Stimulated activated memory B cell treated with anti-CD40 and anti-IgM and Interleukin-4, amounts not matched to agents 10 μg/mL and 1 μg/mL and 100 μg/mL, for 72 hours (primary cell): Measurements from ENCODE around the gene CFAP54.
"Not testable (repeated sequence)": the region's sequence is repeated elsewhere in the genome, so short reads cannot be mapped to it uniquely, and the experiment has no call there.

Experiments
- ATAC-seq: fragments of 150-1000 bp; cut with Tn5 transposase; 2 replicates; pipeline ENCODE4 v1.10.0; 2021
- H3K27ac Mint-ChIP-seq: one replicate; pipeline ENCODE4 v1.8.0; 2022; ENCODE audit warnings: mild to moderate bottlenecking, mixed read lengths
- H3K27me3 Mint-ChIP-seq: one replicate; pipeline ENCODE4 v1.8.0; 2022; ENCODE audit warnings: mixed read lengths
- H3K36me3 Mint-ChIP-seq: one replicate; pipeline ENCODE4 v1.8.0; 2022; ENCODE audit warnings: mixed read lengths
- H3K4me1 Mint-ChIP-seq: one replicate; pipeline ENCODE4 v1.8.0; 2022; ENCODE audit warnings: mixed read lengths
- H3K4me3 Mint-ChIP-seq: one replicate; pipeline ENCODE4 v1.8.0; 2022; ENCODE audit warnings: mild to moderate bottlenecking, moderate library complexity, mixed read lengths
- H3K9me3 Mint-ChIP-seq: one replicate; pipeline ENCODE4 v1.8.0; 2022; ENCODE audit warnings: mixed read lengths

Gene CFAP54, protein sequence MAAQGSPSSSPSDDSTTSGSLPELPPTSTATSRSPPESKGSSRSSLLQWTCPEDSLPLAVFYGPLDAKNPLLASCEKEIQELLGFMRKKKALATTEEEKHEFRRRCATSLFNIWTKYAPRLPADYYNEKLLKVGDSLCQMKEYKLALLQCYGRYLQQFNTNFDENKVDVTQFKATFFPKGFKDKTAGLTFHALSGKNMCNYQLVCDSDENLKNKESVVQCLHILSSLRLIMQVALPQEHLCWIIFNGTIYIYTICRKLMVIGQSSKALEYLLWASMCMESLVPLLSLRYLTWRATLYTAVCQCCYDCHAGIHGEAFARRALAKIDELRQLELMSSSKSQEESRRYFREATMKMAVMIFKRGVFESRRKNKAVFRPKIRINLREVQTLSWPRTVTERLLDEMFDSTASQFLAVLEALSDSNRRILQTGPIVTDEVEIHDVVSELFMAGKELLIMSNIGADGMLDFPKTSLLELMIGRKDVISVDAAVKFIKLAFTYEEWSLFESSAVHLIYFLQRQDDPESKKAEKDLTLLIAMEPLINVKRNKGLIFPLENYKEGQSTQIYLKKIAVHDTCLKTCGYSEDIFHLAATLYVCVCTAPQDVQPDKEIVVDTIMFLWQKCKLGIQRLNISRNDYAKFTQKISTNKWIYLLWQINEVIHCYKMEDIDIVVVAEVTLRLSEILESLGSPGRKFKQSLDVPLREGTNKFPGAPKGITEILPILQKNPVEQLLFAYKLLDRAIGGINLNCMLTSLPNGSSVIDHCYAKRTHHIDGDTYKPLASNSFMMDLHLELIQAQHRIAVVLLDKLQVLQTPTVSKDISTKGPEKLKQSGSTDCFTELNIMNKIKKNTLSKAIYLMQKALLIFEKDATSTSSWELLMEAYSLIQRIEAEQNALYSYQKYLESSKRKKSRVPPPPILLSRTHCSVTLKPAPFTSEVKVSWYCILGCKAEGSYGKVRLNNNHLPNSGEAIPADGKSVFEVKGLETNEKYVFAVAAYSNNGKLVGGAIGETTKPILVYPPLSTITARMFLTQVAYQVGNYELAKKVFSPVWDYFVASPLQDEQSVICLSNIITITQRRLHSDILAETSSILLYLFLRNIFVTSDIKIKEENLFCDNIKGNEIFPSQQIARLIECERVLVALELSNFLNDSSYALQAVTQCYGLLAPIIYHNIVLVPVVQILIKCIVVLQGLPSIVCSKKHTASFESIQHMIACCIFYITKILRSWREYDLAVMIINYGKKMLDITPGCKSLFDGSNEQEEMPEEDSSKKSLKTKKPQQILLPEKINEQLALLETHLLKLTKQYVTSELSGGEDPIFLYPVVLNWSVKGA (N-terminal part only)

DNA sequence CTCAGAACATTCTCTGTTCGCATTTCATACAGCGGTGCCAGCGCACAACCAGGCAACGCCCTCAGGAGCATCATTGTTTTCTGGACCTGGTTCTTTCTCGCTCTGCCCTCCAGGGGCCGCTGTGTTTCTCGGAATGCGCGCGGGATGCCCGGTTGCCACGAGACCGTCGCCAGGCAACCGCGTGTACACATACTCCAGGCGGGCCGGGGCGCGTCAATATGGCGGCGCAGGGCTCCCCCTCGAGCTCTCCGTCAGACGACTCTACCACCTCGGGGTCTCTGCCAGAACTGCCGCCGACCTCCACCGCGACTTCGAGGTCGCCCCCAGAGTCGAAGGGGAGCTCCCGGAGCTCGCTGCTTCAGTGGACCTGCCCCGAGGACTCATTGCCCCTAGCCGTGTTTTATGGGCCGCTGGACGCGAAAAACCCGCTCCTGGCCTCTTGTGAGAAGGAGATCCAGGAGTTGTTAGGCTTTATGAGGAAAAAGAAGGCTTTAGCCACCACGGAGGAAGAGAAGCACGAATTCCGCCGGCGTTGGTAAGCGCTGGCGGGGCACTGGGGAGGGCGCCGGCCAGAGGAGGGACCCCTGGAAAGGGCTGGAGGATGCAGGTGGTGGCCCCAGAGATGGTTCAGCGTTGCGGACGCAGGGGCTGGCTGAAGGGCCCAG, at the start of gene CFAP54:
TSS of gene CFAP54 (plus strand) at position 186 of the 665 bp plus-strand sequence. CDS start at position 219, 33 bp downstream.
- peak; percentile 94 for ATAC-seq
- H3K36me3 Mint-ChIP-seq, result no peaks in the 10 kb centered on the region
- H3K4me1 Mint-ChIP-seq, result peaks cover 25% of the 10 kb centered on the region
- peaks cover 7% of the 10 kb centered on the region for H3K27me3 Mint-ChIP-seq
- H3K4me3 Mint-ChIP-seq, result peak within 1 kb of the TSS; percentile 91
- peak within 1 kb of the TSS; percentile 85 for H3K27ac Mint-ChIP-seq
- no peaks in the 10 kb centered on the region for H3K9me3 Mint-ChIP-seq

DNA sequence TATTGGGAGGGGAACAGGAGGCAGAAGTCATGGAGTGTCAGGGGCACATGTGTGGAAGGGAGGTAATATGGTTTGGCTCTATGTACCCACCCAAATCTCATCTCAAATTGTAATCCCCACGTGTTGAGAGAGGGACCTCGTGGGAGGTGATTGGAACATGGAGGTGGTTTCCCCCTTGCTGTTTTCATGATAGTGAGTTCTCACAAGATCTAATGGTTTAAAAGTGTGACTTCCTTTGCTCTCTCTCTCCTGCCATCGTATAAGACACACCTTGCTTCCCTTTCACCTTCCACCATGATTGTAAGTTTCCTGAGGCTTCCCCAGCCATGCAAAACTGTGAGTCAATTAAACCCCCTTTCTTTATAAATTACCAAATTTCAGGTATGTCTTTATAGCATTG, 47.6 kb upstream of the CFAP54 start:
- H3K27ac Mint-ChIP-seq, result no peak overlapping the region
- H3K4me1 Mint-ChIP-seq, result peaks cover 21% of the 10 kb centered on the region
- H3K9me3 Mint-ChIP-seq, result no peaks in the 10 kb centered on the region
- H3K4me3 Mint-ChIP-seq, result no peak overlapping the region
- ATAC-seq, result no peak
- no peaks in the 10 kb centered on the region for H3K36me3 Mint-ChIP-seq
- no peaks in the 10 kb centered on the region for H3K27me3 Mint-ChIP-seq

DNA sequence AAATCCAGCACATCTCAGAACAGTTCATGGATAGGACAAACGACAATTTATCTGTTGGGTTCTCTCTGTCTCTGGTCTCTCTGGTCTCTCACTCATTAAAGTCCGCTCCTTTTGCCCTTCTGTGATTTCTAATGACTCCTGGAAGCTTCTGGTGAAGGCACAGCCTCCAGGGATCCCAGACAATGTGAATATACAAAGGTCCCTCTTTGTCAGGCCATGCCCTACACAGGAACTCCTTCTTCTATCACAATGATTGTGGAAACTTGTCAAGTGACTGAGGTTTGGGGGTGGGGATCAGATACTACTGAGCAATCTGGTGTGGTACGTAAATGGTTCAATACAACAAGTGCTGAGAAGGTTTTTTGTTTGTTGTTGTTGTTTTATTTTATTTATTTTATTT, 46.5 kb upstream of the CFAP54 start:
- no peaks in the 10 kb centered on the region for H3K27me3 Mint-ChIP-seq
- H3K4me3 Mint-ChIP-seq, result no peak overlapping the region
- H3K36me3 Mint-ChIP-seq, result no peaks in the 10 kb centered on the region
- H3K4me1 Mint-ChIP-seq, result peaks cover 21% of the 10 kb centered on the region
- H3K27ac Mint-ChIP-seq, result no peak overlapping the region
- H3K9me3 Mint-ChIP-seq, result no peaks in the 10 kb centered on the region
- no peak for ATAC-seq

DNA sequence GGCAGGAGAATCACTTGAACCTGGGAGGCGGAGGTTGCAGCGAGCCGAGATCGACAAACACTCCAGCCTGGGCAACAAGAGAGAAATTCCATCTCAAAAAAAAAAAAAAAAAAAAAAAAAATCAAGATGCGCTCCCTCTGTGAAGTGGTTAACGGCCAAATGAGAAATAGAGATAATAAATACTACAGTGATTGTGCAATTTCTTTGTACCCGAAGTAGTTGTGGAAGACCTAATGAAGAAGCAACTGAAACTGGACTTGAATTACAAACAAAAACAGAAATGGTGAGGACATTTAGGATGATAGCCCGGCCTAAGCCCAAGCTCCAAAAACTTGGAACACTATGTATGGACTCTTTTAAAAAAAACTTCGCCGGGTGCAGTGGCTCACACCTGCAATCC, 45.0 kb upstream of the CFAP54 start:
- Mint-ChIP-seq H3K4me1 (peaks cover 21% of the 10 kb centered on the region), H3K9me3 (no peaks in the 10 kb centered on the region), H3K27me3 (no peaks in the 10 kb centered on the region), H3K27ac (peak overlapping the region; percentile 78), H3K36me3 (no peaks in the 10 kb centered on the region), H3K4me3 (no peak overlapping the region)
- ATAC-seq, result no peak

DNA sequence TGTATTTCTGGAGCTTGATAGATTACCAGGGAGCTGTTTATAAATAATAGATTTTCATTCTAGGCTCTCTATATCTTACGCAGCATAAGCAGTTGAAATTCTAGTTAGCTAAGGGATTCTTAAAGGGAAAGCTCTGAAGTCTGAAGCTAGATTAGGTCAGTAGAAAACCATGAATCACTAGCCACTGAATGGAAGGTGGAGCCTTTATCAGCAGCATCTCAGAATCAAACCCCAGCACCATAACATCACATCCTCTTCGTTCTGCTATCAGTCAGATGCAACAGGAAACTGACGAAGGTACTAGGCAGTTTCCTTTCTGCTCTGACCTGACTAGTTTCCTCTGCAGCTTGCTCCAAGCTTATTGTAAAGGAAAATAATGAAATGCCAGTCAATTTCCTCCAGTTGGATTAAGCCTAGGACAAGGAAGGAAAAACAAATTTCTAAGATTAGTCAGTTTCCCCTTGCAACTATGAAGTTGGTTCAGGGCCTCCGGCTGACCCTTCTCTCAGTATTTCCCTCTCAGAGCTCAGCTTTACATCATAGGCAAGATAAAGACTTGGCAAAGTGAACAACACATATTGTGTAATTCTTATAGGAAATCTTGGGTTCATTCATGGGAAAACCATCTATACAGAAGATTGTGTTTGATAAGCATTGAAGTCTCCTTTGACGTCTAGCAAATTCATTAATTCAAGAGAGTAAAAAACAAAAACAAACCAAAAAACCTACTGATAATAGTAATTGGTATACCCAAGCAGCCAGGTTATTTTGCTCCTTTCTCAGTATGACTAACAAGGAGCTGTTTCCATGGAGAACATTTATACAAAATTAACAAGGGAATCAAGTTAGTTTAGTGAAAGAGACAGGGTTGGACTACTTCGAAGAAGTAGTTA, 43.4 kb upstream of the CFAP54 start:
- Mint-ChIP-seq H3K27me3 (no peaks in the 10 kb centered on the region), H3K36me3 (no peaks in the 10 kb centered on the region), H3K9me3 (no peaks in the 10 kb centered on the region), H3K4me1 (peaks cover 27% of the 10 kb centered on the region), H3K27ac (peak overlapping the region; percentile 78), H3K4me3 (no peak overlapping the region)
- peak; percentile 89 for ATAC-seq

DNA sequence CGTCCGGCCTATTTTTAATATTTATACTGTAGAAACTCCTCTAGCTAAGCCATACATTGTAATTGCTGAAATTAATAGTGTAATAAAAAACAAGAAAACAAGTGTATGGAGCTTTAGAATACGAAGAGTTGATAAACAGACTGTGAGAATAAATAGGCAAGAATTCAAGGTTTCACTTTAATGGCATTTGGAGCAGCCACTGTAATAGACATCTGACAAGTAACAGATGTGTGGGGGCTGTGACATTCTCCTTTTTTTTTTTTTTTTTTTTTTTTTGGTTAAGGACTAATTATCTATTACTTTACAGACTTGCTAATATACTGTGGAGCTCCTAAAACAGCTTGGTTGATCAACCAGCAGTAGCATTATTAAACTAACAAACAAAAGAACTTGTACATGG, 42.1 kb upstream of the CFAP54 start:
- no peak for ATAC-seq
- Mint-ChIP-seq H3K36me3 (no peaks in the 10 kb centered on the region), H3K9me3 (no peaks in the 10 kb centered on the region), H3K27me3 (no peaks in the 10 kb centered on the region), H3K4me3 (no peak overlapping the region), H3K4me1 (peaks cover 29% of the 10 kb centered on the region), H3K27ac (no peak overlapping the region)

DNA sequence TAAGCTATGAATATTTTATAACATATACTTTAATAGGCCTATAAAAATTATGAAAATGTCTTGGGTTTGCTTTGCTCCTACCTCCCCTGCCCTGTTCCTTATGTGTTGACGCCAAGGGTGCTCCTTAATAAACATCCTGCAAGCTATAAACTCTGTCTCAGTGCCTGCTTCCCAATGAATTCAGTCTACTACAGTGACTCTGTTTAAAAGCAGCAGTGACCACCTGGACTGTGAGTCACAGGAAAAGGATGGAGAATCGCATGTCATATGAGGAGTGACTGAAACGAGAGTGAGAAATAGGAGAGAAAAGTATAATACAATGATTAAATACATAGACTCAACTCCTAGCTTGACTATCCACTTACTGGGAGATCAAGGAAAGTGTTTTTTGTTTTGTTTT, 41.1 kb upstream of the CFAP54 start:
- Mint-ChIP-seq H3K9me3 (no peaks in the 10 kb centered on the region), H3K27ac (no peak overlapping the region), H3K36me3 (no peaks in the 10 kb centered on the region), H3K4me1 (peaks cover 35% of the 10 kb centered on the region), H3K4me3 (no peak overlapping the region), H3K27me3 (no peaks in the 10 kb centered on the region)
- ATAC-seq, result no peak

DNA sequence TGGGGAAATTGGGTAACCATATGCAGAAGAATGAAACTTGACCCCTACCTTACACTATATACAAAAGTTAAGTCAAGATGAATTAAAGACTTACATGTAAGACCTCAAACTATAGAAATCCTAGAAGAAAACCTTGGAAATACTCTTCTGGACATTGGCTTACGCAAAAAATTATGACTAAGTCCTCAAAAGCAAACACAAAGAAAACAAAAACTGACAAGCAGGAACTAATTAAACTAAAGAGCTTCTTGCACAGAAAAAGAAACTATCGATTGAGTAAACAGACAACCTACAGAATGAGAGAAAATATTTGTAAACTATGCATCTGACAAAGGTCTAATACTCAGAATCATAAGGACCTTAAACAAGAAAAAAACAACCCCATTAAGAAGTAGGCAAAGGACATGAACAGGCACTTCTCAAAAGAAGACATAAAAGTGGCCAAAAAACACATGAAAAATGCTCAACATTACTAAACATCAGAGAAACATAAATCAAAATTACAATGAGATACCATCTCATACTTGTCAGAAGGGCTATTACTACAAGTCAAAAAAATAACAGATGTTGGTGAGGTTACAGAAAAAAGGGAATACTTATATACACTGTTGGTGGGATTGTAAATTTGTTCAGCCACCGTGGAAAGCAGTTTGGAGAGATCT, 37.0 kb upstream of the CFAP54 start:
- no peak overlapping the region for H3K4me3 Mint-ChIP-seq
- peaks cover 46% of the 10 kb centered on the region for H3K4me1 Mint-ChIP-seq
- ATAC-seq, result no peak
- H3K9me3 Mint-ChIP-seq, result no peaks in the 10 kb centered on the region
- peak overlapping the region; percentile 8 for H3K27ac Mint-ChIP-seq
- H3K36me3 Mint-ChIP-seq, result no peaks in the 10 kb centered on the region
- no peaks in the 10 kb centered on the region for H3K27me3 Mint-ChIP-seq

DNA sequence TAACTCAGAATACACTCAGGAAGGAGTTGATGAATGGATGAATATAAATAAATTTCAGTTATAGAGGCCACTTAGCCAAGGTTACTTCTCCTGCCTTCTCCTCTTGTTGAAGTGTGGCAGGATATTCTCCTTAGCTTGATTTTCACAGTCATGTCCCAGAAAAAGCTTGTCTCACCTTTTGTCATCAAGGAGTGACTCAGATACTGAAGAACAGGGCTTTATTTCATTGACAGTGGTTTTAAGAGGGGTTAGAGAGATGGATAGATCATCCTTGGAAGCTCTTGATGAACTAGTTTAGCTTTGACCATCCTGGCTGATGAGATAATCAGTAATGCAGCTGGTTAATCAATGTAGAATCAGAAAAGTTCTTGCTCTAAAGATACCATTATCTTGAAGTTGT, 35.0 kb upstream of the CFAP54 start:
- Mint-ChIP-seq H3K27ac (peak overlapping the region; percentile 62), H3K4me1 (peaks cover 51% of the 10 kb centered on the region), H3K9me3 (no peaks in the 10 kb centered on the region), H3K27me3 (no peaks in the 10 kb centered on the region), H3K36me3 (no peaks in the 10 kb centered on the region), H3K4me3 (no peak overlapping the region)
- ATAC-seq, result no peak

DNA sequence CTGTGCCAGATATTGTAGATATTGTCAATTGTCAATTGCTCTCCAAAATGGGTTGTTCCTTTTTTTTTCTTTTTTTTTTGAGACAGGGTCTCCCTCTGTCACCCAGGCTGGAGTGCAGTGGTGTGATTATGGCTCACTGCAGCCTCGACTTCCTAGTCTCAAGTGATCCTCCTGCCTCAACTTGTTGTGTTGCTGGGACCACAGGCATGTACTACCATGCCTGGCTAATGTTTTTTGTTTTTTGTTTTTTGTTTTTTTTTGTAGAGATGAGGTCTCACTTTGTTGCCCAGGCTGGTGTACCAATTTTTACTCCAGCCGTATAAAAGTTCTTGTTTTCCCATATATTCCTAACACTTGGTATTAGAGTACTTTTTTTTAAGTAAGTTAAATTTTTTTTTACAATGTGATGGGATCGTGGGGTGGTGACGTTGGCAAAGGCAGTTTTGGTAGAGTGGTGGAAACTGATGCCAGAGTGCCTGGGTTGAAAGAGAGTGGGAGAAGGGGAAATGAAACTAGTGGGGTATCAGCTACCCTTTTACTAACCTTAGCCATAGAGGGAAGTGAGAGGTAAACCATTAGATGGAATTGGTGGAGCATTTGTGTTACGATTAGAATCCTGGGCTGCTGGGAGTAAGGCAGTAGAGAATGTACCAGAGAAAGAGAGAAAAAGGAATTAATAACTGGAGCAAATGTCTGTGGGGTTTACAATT, 33.0 kb upstream of the CFAP54 start:
- H3K36me3 Mint-ChIP-seq, result no peaks in the 10 kb centered on the region
- ATAC-seq, result peak; percentile 96
- H3K4me1 Mint-ChIP-seq, result peaks cover 42% of the 10 kb centered on the region
- H3K4me3 Mint-ChIP-seq, result no peak overlapping the region
- no peaks in the 10 kb centered on the region for H3K27me3 Mint-ChIP-seq
- no peaks in the 10 kb centered on the region for H3K9me3 Mint-ChIP-seq
- H3K27ac Mint-ChIP-seq, result peak overlapping the region; percentile 62

DNA sequence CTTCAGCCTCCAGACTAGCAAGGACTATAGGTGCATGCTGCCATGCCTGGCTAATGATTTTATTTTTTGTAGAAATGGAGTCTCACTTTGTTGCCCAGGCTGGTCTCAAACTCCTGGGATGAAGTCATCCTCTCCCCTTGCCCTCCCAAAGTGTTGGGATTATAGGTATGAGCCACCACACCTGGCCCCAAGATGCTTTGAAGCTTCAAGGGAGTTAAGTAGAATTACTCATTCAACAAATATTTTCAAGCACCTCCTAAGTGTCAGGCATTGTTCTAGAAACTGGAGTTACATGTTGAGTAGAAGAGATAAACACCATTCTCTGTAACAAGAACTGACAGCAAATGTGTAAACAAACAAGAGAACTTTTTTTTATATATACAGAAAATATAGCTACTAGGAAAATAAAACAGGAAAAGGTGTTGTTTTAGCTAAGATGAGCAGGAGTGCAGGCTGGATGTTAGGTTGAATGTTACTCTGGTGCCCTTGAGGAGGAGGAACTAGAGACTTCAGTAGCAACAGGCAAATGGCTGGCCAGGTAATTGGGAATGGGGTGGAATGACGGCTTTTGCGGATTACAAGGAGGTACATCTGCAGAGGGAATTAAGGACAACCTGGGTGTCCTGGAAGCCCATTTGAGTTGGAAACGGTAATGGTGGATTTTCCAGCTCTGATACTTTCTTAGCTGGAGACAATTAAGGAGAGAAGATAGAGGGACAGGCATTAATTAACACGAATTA, 32.0 kb upstream of the CFAP54 start:
- ATAC-seq, result no peak
- H3K4me1 Mint-ChIP-seq, result peaks cover 41% of the 10 kb centered on the region
- no peak overlapping the region for H3K4me3 Mint-ChIP-seq
- no peaks in the 10 kb centered on the region for H3K9me3 Mint-ChIP-seq
- no peaks in the 10 kb centered on the region for H3K36me3 Mint-ChIP-seq
- H3K27ac Mint-ChIP-seq, result peak overlapping the region; percentile 62
- H3K27me3 Mint-ChIP-seq, result no peaks in the 10 kb centered on the region

DNA sequence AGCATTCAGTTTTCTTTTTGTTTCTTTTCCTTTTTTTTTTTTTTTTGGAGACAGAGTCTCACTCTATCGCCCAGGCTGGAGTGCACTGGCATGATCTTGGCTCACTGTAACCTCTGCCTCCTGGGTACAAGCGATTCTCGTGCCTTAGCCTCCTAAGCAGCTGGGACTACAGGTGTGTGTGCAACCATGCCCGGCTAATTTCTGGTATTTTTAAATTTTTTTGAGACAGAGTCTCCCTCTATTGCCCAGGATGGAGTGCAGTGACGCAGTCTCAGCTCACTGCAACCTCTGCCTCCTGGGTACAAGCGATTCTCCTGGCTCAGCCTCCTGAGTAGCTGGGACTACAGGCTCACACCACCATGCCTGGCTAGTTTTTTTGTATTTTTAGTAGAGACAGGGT, 30.1 kb upstream of the CFAP54 start:
- H3K36me3 Mint-ChIP-seq, H3K4me3 Mint-ChIP-seq: not testable (repeated sequence)

More for the DNA sequence above, 30.1 kb upstream of the CFAP54 start:
- ATAC-seq, H3K27me3 Mint-ChIP-seq, H3K9me3 Mint-ChIP-seq: not testable (repeated sequence)
- H3K4me1 Mint-ChIP-seq, result peaks cover 30% of the 10 kb centered on the region
- peak overlapping the region; percentile 37 for H3K27ac Mint-ChIP-seq
